Trophoblast cell (in vitro differentiated cells and primary cell): ENCODE results near the gene AGT.

Source experiments
- DNase-seq, 2 donors: peaks; one replicate each; pipeline ENCODE4 v3.0.0-alpha.2; 2016
- H2AFZ ChIP-seq: 2 replicates; pipeline ENCODE4 v1.6.1; 2013; ENCODE audit warnings: low read length, moderate library complexity, mild to moderate bottlenecking; ENCODE audit not compliant: insufficient read depth, poor library complexity
- H2AK5ac ChIP-seq: 2 replicates; pipeline ENCODE4 v1.6.1; 2013; ENCODE audit warnings: mild to moderate bottlenecking, low read length
- H2BK120ac ChIP-seq: 2 replicates; pipeline ENCODE4 v1.6.1; 2013; ENCODE audit warnings: low read length, mild to moderate bottlenecking, moderate library complexity; ENCODE audit not compliant: insufficient read depth, poor library complexity
- H2BK12ac ChIP-seq: 2 replicates; pipeline ENCODE4 v1.6.1; 2013; ENCODE audit warnings: mild to moderate bottlenecking, low read length, moderate library complexity
- H2BK5ac ChIP-seq: 2 replicates; pipeline ENCODE4 v1.6.1; 2013; ENCODE audit warnings: low read length, low read depth, moderate library complexity, mild to moderate bottlenecking; ENCODE audit not compliant: poor library complexity
- H3K14ac ChIP-seq: 2 replicates; pipeline ENCODE4 v1.6.1; 2013; ENCODE audit warnings: mild to moderate bottlenecking, low read length
- H3K18ac ChIP-seq: 2 replicates; pipeline ENCODE4 v1.6.1; 2013; ENCODE audit warnings: mild to moderate bottlenecking, low read length
- H3K23ac ChIP-seq: 2 replicates; pipeline ENCODE4 v1.6.1; 2013; ENCODE audit warnings: low read length
- H3K27ac ChIP-seq: 2 replicates; pipeline ENCODE4 v1.5.1; 2013; ENCODE audit warnings: low read depth, mild to moderate bottlenecking, inconsistent platforms, low read length, moderate library complexity
- H3K27me3 ChIP-seq: 2 replicates; pipeline ENCODE4 v1.6.1; 2013; ENCODE audit warnings: inconsistent platforms, mild to moderate bottlenecking, low read length, moderate library complexity; ENCODE audit not compliant: insufficient read depth
- H3K36me3 ChIP-seq, 2 experiments: 1 replicate in 1 of 2; 2 replicates in 1 of 2; pipeline ENCODE4 v1.6.1; 2013; ENCODE audit warnings: low read length in 2 of 2, mild to moderate bottlenecking in 2 of 2, moderate library complexity in 1 of 2; ENCODE audit not compliant: insufficient read depth in 2 of 2, control insufficient read depth in 1 of 2
- H3K4ac ChIP-seq: 2 replicates; pipeline ENCODE4 v1.6.1; 2013; ENCODE audit warnings: low read depth, mild to moderate bottlenecking, low read length, moderate library complexity
- H3K4me1 ChIP-seq, 2 experiments: 1 replicate in 1 of 2; 2 replicates in 1 of 2; pipeline ENCODE4 v1.6.1; 2013; ENCODE audit warnings: low read length in 2 of 2, mild to moderate bottlenecking in 2 of 2, moderate library complexity in 1 of 2; ENCODE audit not compliant: insufficient read depth in 2 of 2, control insufficient read depth in 1 of 2
- H3K4me2 ChIP-seq: 2 replicates; pipeline ENCODE4 v1.6.1; 2013; ENCODE audit warnings: inconsistent platforms, mild to moderate bottlenecking, low read length, moderate library complexity
- H3K4me3 ChIP-seq: 2 replicates; pipeline ENCODE4 v1.5.1; 2013; ENCODE audit warnings: mild to moderate bottlenecking, low read depth, low read length, inconsistent platforms
- H3K79me1 ChIP-seq: one replicate; pipeline ENCODE4 v1.6.1; 2013; ENCODE audit warnings: low read length
- H3K79me2 ChIP-seq: 2 replicates; pipeline ENCODE4 v1.6.1; 2013; ENCODE audit warnings: low read length, mild to moderate bottlenecking; ENCODE audit not compliant: control insufficient read depth, insufficient read depth, poor library complexity
- H3K9ac ChIP-seq: 2 replicates; pipeline ENCODE4 v1.6.1; 2013; ENCODE audit warnings: mild to moderate bottlenecking, low read length
- H3K9me3 ChIP-seq: 2 replicates; pipeline ENCODE4 v1.6.1; 2013; ENCODE audit warnings: low read depth, mild to moderate bottlenecking, control low read depth, inconsistent platforms, low read length; ENCODE audit not compliant: insufficient read depth
- H4K12ac ChIP-seq: 2 replicates; pipeline ENCODE4 v1.6.1; 2013; ENCODE audit warnings: low read depth, mild to moderate bottlenecking, low read length, moderate library complexity
- H4K8ac ChIP-seq: 2 replicates; pipeline ENCODE4 v1.6.1; 2013; ENCODE audit warnings: low read depth, mild to moderate bottlenecking, low read length, moderate library complexity
- H4K91ac ChIP-seq: one replicate; pipeline ENCODE4 v1.6.1; 2013; ENCODE audit warnings: low read depth, mild to moderate bottlenecking, low read length, moderate library complexity
- WGBS: extraction: QIAGEN DNeasy Blood & Tissue Kit; methylation state at CpG from one replicate; pipeline ENCODE4 v1.1.7; 2013; ENCODE audit warnings: missing lambda C conversion rate; ENCODE audit not compliant: insufficient read length, insufficient coverage; ENCODE audit errors: extremely low coverage; 5-methylcytosine and 5-hydroxymethylcytosine counted together

The AGT gene

DNA sequence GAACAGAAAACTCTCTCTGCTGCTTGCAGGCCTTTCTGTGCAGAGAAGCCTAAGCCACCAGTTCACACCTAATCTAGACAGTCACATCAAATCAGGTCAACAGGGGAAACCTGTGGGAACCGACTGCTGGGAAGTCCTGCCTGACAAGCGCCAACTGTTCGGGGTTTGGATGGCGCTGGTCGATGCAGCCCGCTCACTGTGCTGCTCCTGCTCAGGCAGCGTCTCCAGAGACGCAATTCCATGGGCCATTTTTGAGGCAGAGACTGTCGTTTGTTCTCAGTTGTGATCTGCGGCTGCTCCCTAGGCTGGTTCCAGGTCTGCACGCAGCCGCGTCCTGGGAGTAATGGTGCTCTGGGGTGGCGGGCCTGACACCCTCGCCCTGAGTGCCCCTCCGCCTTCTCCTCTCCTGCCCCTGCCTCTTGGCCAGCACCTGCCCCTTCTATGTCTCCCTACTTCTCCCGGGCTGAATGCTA is 1.4 kb downstream of the AGT start:
- Histone ChIP-seq H3K27ac (no peak overlapping the region), H3K14ac (no peak overlapping the region), H3K4me1 (peaks cover 5 to 7% of the 10 kb centered on the region in 2 experiments), H3K79me2 (no peaks in the 10 kb centered on the region), H4K8ac (no peak overlapping the region), H4K12ac (no peak overlapping the region), H2AFZ (no peak overlapping the region), H3K4ac (no peak overlapping the region), H3K4me3 (no peak overlapping the region), H3K79me1 (no peaks in the 10 kb centered on the region), H3K9me3 (no peaks in the 10 kb centered on the region), H3K23ac (no peak overlapping the region), H3K4me2 (no peak overlapping the region), H4K91ac (no peak overlapping the region), H3K9ac (no peak overlapping the region), H3K27me3 (no peaks in the 10 kb centered on the region), H3K36me3 (no peaks in the 10 kb centered on the region), H2BK5ac (no peak overlapping the region), H2BK12ac (no peak overlapping the region), H2BK120ac (no peak overlapping the region), H3K18ac (no peak overlapping the region), H2AK5ac (no peak overlapping the region)
- WGBS = no CpG with 5 or more reads among the region's 17 CpGs
- DNase-seq = no peak

DNA sequence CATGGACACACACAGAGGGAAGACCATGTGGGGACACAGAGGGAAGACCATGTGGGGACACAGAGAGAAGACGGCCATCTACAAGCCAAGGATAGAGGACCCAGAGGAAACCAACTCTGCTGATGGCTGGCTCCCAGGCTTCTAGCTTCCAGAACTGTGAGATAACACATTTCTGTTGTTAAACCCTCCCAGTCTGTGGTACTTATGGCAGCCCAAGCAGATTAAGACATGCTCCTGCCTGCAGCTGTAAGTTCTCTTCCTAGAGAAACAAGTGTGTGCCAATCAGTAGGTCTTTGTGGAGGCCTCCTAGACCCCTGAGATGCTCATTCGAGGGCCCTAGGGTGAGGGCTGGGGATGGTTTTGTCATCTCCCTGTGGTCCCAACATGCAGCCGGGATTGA is 2.7 kb downstream of the AGT start:
- H3K4ac ChIP-seq = no peak overlapping the region
- H2BK12ac ChIP-seq = no peak overlapping the region
- H3K36me3 ChIP-seq = no peaks in the 10 kb centered on the region
- H2BK5ac ChIP-seq = no peak overlapping the region
- H3K9me3 ChIP-seq = no peaks in the 10 kb centered on the region
- no peak for DNase-seq
- H3K27ac ChIP-seq = no peak overlapping the region
- no peak overlapping the region for H3K18ac ChIP-seq
- no peak overlapping the region for H3K4me3 ChIP-seq
- H3K27me3 ChIP-seq = no peaks in the 10 kb centered on the region
- H2AK5ac ChIP-seq = no peak overlapping the region
- no peak overlapping the region for H3K14ac ChIP-seq
- no peak overlapping the region for H4K8ac ChIP-seq
- no peak overlapping the region for H3K23ac ChIP-seq
- no peak overlapping the region for H4K12ac ChIP-seq
- no peak overlapping the region for H2BK120ac ChIP-seq
- no peaks in the 10 kb centered on the region for H3K79me1 ChIP-seq
- H3K4me1 ChIP-seq = peaks cover 5 to 7% of the 10 kb centered on the region in 2 experiments
- no CpG with 5 or more reads among the region's 3 CpGs for WGBS
- no peak overlapping the region for H2AFZ ChIP-seq
- H3K79me2 ChIP-seq = no peaks in the 10 kb centered on the region
- no peak overlapping the region for H3K9ac ChIP-seq
- H3K4me2 ChIP-seq = no peak overlapping the region
- H4K91ac ChIP-seq = no peak overlapping the region

DNA sequence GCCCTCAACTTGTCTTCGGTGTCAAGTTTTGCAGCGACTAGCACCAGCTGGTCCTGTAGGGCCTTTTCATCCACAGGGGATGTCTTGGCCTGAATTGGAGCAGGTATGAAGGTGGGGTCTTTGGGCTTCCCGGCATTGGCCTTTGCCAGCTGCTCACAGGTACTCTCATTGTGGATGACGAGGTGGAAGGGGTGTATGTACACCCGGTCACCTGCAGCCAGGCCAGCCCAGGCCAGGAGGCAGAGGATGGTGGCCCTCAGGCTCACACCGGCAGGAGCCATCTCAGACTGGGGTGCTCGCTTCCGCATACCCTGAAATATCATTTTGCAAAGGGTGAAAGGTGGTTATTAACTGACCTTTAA is 3.4 kb downstream of the AGT start:
- no peak overlapping the region for H2AK5ac ChIP-seq
- no peak overlapping the region for H3K23ac ChIP-seq
- no peak overlapping the region for H4K91ac ChIP-seq
- H3K36me3 ChIP-seq = no peaks in the 10 kb centered on the region
- no peaks in the 10 kb centered on the region for H3K79me2 ChIP-seq
- no peak overlapping the region for H3K4ac ChIP-seq
- no peak overlapping the region for H3K27ac ChIP-seq
- no peak overlapping the region for H2AFZ ChIP-seq
- no peak overlapping the region for H3K14ac ChIP-seq
- H3K9me3 ChIP-seq = no peaks in the 10 kb centered on the region
- no peaks in the 10 kb centered on the region for H3K79me1 ChIP-seq
- no peak overlapping the region for H4K12ac ChIP-seq
- H2BK120ac ChIP-seq = no peak overlapping the region
- H4K8ac ChIP-seq = no peak overlapping the region
- no peak overlapping the region for H3K18ac ChIP-seq
- no peak overlapping the region for H3K4me2 ChIP-seq
- no CpG with 5 or more reads among the region's 8 CpGs for WGBS
- no peak overlapping the region for H2BK12ac ChIP-seq
- peaks cover 5 to 7% of the 10 kb centered on the region in 2 experiments for H3K4me1 ChIP-seq
- no peaks in the 10 kb centered on the region for H3K27me3 ChIP-seq
- H3K4me3 ChIP-seq = no peak overlapping the region
- no peak for DNase-seq
- no peak overlapping the region for H3K9ac ChIP-seq
- no peak overlapping the region for H2BK5ac ChIP-seq

DNA sequence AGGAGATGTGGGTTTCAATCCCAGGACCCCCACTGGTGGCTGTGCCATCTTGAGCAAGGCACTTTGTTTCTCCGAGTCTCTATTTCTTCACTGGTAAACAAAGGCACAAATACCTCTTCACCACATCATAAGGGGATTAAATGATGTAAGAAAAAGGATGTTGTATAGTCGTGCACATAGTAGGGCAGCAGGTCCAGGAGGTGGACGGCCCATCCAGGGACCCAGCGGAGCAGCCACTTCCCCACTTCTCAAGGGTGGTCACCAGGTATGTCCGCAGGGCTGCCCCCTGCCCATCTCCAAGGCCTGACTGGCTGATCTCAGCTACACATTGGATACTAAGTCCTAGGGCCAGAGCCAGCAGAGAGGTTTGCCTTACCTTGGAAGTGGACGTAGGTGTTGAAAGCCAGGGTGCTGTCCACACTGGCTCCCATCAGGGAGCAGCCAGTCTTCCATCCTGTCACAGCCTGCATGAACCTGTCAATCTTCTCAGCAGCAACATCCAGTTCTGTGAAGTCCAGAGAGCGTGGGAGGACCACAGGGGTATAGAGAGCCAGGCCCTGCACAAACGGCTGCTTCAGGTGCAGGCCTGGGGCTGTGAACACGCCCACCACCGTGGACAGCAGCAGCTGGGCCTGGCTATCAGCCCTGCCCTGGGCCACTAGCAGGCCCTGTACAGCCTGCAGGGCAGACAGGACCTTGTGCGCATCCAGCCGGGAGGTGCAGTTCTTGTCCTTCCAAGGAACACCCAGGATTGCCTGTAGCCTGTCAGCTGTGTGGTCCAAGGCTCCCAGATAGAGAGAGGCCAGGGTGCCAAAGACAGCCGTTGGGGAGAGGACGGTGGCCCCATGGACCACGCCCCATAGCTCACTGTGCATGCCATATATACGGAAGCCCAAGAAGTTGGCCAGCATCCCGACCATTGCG is 4.0 kb downstream of the AGT start:
- Histone ChIP-seq H4K91ac (no peak overlapping the region), H3K27me3 (no peaks in the 10 kb centered on the region), H3K9me3 (no peaks in the 10 kb centered on the region), H2BK120ac (no peak overlapping the region), H2AK5ac (no peak overlapping the region), H2BK5ac (no peak overlapping the region), H3K4me2 (no peak overlapping the region), H3K79me2 (no peaks in the 10 kb centered on the region), H3K14ac (no peak overlapping the region), H3K18ac (no peak overlapping the region), H3K27ac (no peak overlapping the region), H4K12ac (no peak overlapping the region), H3K9ac (no peak overlapping the region), H2BK12ac (no peak overlapping the region), H3K79me1 (no peaks in the 10 kb centered on the region), H3K36me3 (no peaks in the 10 kb centered on the region), H3K4me3 (no peak overlapping the region), H3K23ac (no peak overlapping the region), H3K4me1 (peaks cover 5 to 7% of the 10 kb centered on the region in 2 experiments), H2AFZ (no peak overlapping the region), H3K4ac (no peak overlapping the region), H4K8ac (no peak overlapping the region)
- DNase-seq = no peak
- no CpG with 5 or more reads among the region's 18 CpGs for WGBS
